DOHH2 (cell line): ENCODE measurements around the gene THEM5.

ENCODE experiments used
- H3F3A ChIP-seq: fragments of 200-600 bp; sonication (generic), shearing (Covaris generic); 2 replicates; pipeline ENCODE4 v1.6.0; 2016; ENCODE audit warnings: antibody characterized with exemption, mild to moderate bottlenecking; ENCODE audit not compliant: control insufficient read depth, insufficient read depth
- H3K27ac ChIP-seq: fragments of 200-600 bp; sonication (generic); 2 replicates; pipeline ENCODE4 v1.5.1; 2014; ENCODE audit warnings: low read depth, mild to moderate bottlenecking, low read length, moderate library complexity
- H3K27me3 ChIP-seq: fragments of 200-600 bp; sonication (generic); 2 replicates; pipeline ENCODE4 v1.6.1; 2014; ENCODE audit warnings: mild to moderate bottlenecking, low read length, mixed read lengths; ENCODE audit not compliant: control insufficient read depth
- H3K36me3 ChIP-seq: fragments of 200-600 bp; sonication (generic); 2 replicates; pipeline ENCODE4 v1.6.1; 2014; ENCODE audit warnings: mild to moderate bottlenecking, low read length, moderate library complexity, mixed read lengths; ENCODE audit not compliant: control insufficient read depth
- H3K4me1 ChIP-seq: fragments of 200-600 bp; sonication (generic); 2 replicates; pipeline ENCODE4 v1.6.1; 2014; ENCODE audit warnings: mild to moderate bottlenecking, low read length, mixed read lengths; ENCODE audit not compliant: control insufficient read depth
- H3K4me2 ChIP-seq: fragments of 200-600 bp; sonication (generic); 2 replicates; pipeline ENCODE4 v1.6.0; 2014; ENCODE audit warnings: mild to moderate bottlenecking, low read length, moderate library complexity
- H3K4me3 ChIP-seq: fragments of 200-600 bp; sonication (generic); 2 replicates; pipeline ENCODE4 v1.5.1; 2014; ENCODE audit warnings: mild to moderate bottlenecking, low read length, mixed read lengths
- H3K79me2 ChIP-seq: fragments of 200-600 bp; sonication (generic); 2 replicates; pipeline ENCODE4 v1.6.1; 2014; ENCODE audit warnings: mild to moderate bottlenecking, low read length, mixed read lengths; ENCODE audit not compliant: control insufficient read depth
- H3K9me2 ChIP-seq: fragments of 200-600 bp; sonication (generic); replicated peaks from 2 replicates; pipeline ENCODE4 v1.6.1; 2014; ENCODE audit warnings: mild to moderate bottlenecking, low read length, mixed read lengths; ENCODE audit not compliant: control insufficient read depth
- H3K9me3 ChIP-seq: fragments of 200-600 bp; sonication (generic); 2 replicates; pipeline ENCODE4 v1.6.1; 2014; ENCODE audit warnings: antibody characterized with exemption, low read length, mixed read lengths; ENCODE audit not compliant: control insufficient read depth, insufficient read depth
- H4K20me1 ChIP-seq: fragments of 200-600 bp; sonication (generic); 2 replicates; pipeline ENCODE4 v1.6.0; 2014; ENCODE audit warnings: low read depth, mild to moderate bottlenecking, antibody characterized with exemption, low read length, moderate library complexity; ENCODE audit not compliant: control insufficient read depth, insufficient read depth
- CTCF ChIP-seq: fragments of 200-600 bp; sonication (generic); IDR thresholded peaks from one replicate; pipeline ENCODE4 v1.5.1; 2014; ENCODE audit warnings: antibody characterized with exemption, mild to moderate bottlenecking, low read depth, low read length; ENCODE audit not compliant: poor library complexity, severe bottlenecking
- EZH2phosphoT487 ChIP-seq: fragments of 200-600 bp; sonication (generic); IDR thresholded peaks from 2 replicates; pipeline ENCODE4 v1.6.1; 2017; ENCODE audit warnings: borderline replicate concordance, mild to moderate bottlenecking, antibody characterized with exemption, low read length, moderate library complexity, mixed read lengths

Gene THEM5

DNA sequence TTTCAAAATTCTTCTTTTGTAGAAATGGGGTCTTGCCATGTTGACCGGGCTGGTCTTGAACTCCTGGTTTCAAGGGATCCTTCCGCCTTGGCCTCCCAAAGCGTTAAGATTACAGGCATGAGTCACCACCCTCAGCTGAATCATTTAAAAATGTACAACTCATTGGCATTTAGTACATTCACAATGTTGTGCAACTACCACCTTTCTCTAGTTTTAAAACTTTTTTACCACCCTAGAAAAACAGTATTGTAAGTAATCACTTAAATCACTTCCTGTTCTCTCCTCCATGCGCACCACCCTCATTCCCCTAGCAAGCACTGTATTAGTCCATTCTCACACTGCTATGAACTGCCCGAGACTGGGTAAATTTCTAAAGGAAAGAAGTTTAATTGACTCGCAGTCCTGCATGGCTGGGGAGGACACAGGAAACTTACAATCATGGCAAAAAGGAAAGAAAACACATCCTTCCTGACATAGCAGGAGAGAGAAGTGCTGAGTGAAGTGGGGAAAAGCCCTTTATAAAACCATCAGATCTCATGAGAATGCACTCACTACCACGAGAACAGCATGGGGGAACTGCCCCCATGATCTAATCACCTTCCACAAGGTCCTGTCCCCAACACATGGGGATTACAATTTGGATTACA, 14.4 kb upstream of the THEM5 start:
- H3K9me2 ChIP-seq = no peaks in the 10 kb centered on the region
- no peak for TF ChIP-seq EZH2phosphoT487
- TF ChIP-seq CTCF = no peak
- no peaks in the 10 kb centered on the region for H3K79me2 ChIP-seq
- no peaks in the 10 kb centered on the region for H3K9me3 ChIP-seq
- H3F3A ChIP-seq = no peaks in the 10 kb centered on the region
- H3K27ac ChIP-seq = no peak overlapping the region
- 0 out of 2 replicates have a peak, but pooled peaks cover 3% of the 10 kb centered on the region for H3K4me1 ChIP-seq
- H3K27me3 ChIP-seq = peaks cover 11% of the 10 kb centered on the region
- no peaks in the 10 kb centered on the region; the same call in 1 of the 2 replicates for H3K36me3 ChIP-seq
- H3K4me3 ChIP-seq = no peak overlapping the region
- H3K4me2 ChIP-seq = no peak overlapping the region
- no peaks in the 10 kb centered on the region for H4K20me1 ChIP-seq

DNA sequence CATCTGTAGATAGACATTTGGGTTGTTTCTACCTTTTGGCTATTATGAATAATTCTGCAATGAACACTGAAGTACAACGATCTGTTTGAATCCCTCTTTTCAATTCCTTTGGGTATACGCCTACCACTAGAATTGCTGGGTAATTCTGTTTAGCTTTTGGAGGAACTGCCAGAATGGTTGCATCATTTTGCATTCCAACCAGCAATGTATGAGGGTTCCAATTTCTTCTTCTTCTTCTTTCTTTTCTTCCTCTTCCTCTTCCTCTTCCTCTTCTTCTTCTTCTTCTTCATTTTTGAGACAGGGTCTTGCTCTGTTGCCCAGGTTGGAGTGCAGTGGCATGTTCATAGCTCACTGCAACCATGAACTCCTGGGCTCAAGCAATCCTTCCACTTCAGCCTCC, 13.8 kb upstream of the THEM5 start:
- no peaks in the 10 kb centered on the region for H3K9me3 ChIP-seq
- H3K27me3 ChIP-seq = peaks cover 14% of the 10 kb centered on the region
- H3K4me1 ChIP-seq = 0 out of 2 replicates have a peak, but pooled peaks cover 3% of the 10 kb centered on the region
- no peaks in the 10 kb centered on the region for H3K36me3 ChIP-seq
- H3K4me3 ChIP-seq = no peak overlapping the region
- H3K4me2 ChIP-seq = no peak overlapping the region
- no peaks in the 10 kb centered on the region for H3K9me2 ChIP-seq
- no peaks in the 10 kb centered on the region for H3F3A ChIP-seq
- H4K20me1 ChIP-seq = no peaks in the 10 kb centered on the region
- TF ChIP-seq CTCF (no peak), EZH2phosphoT487 (no peak)
- H3K27ac ChIP-seq = no peak overlapping the region
- H3K79me2 ChIP-seq = no peaks in the 10 kb centered on the region

DNA sequence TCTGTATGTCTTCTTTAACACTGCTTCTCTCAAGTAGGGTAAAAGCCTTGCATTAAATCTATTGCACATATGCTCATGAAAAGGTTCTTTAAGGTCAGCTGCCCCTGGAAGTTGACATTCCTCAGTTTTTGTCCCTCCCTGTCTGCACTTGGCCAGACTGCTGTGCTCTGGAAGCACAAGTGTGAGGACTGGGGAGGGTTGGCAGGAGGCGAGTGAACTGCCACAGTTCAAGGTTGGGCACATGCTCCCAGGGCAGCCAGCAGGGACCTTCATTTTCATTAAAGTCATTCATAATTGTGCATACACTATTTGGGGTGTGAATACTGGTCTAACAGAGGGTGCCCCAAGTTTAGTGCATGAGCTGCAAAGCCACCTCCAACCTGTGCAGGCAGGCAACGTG, 10.9 kb upstream of the THEM5 start:
- Histone ChIP-seq H3K4me1 (peaks cover 13% of the 10 kb centered on the region), H3F3A (no peaks in the 10 kb centered on the region), H3K4me2 (no peak overlapping the region), H3K9me3 (no peaks in the 10 kb centered on the region), H3K9me2 (no peaks in the 10 kb centered on the region), H3K36me3 (no peaks in the 10 kb centered on the region), H4K20me1 (no peaks in the 10 kb centered on the region), H3K27ac (no peak overlapping the region), H3K79me2 (no peaks in the 10 kb centered on the region), H3K4me3 (no peak overlapping the region), H3K27me3 (peaks cover 15% of the 10 kb centered on the region)
- no peak for TF ChIP-seq CTCF
- no peak for TF ChIP-seq EZH2phosphoT487
